Body of pancreas (tissue), 4 donors: ENCODE results near the gene ENPP6.

Experiments
- CTCF ChIP-seq, 7 experiments: fragments of 450-650 bp in 4 of 7; fragments of 200-600 bp in 3 of 7; sonication (generic) in 3 of 7; IDR thresholded peaks; one replicate each; pipeline ENCODE4 v1.5.1; 2016 to 2019; ENCODE audit warnings: antibody characterized with exemption in 7 of 7
- POLR2A ChIP-seq, 3 donors: fragments of 450-650 bp; IDR thresholded peaks; one replicate each; pipeline ENCODE4 v1.6.1; 2016; ENCODE audit warnings: antibody characterized with exemption in 3 of 3, mild to moderate bottlenecking in 2 of 3

- no peak for TF ChIP-seq POLR2A (IDR thresholded peaks at IDR 0.05)
- no peak for TF ChIP-seq CTCF (IDR thresholded peaks at IDR 0.05)
Measured at GRCh38 chr4:184189966-184190365, 27.7 kb downstream of the ENPP6 start.
